ENCODE measurements around the gene S100A5.
A peak's percentile ranks its signal among the peaks of the same experiment; 100 is the strongest.

S100A5 gene

DNA sequence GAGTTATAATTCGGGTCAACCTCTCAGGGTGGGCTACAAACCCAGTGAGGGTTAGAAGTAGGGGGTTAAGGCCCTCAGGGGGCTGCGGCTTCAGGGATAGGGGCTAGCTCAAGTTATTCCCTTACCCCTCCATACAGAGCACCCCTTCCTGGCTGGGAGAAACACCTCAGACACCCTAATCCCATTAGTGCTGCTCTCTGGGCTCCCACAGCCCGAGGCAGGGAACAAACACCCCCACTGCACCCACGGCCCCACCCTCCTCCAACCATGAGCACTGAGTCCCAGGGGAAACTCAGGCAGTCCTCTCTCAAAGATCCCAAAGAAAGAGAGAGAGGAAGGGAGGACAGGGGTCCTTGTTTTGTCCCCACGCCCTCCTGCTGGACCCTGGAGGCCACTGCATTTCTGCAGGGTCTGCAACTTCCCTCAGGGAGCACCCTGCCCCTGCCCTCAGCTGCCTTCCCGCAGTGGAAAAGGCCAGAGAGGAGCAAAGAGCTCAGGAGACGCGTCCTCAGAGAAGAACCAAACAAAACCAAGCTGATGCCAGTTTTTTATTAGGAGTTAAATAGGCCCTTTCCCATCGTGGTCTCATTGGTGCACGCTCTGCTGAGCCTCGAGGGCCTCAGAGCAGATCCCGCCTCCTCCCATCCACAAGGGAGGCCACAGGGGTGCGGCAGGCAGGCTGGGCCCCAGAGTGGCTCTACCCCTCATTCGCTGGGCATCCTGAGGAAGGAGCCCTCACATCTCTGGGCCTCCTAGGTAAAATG is 6.2 kb upstream of the S100A5 start:
- DNase-seq, result no peak

DNA sequence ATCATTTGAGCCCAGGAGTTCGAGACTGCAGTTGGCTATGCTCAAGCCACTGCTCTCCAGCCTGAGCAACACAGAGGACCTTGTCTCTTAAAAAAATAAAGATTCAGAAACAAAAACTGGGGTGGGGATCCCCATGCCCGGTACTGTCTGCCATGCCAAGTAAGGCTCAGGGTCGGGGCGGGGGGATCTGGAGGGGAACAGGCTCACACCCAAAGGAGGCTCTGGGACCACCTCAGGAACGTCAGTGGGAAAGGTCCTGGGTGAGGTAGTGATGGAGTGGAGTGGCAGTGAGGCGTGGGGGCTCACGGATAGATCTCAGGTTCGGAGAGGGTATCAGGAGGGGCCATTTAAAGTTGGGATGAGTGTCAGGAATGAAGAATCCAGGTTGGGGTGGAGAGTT is 5.6 kb upstream of the S100A5 start:
- no peak for DNase-seq

DNA sequence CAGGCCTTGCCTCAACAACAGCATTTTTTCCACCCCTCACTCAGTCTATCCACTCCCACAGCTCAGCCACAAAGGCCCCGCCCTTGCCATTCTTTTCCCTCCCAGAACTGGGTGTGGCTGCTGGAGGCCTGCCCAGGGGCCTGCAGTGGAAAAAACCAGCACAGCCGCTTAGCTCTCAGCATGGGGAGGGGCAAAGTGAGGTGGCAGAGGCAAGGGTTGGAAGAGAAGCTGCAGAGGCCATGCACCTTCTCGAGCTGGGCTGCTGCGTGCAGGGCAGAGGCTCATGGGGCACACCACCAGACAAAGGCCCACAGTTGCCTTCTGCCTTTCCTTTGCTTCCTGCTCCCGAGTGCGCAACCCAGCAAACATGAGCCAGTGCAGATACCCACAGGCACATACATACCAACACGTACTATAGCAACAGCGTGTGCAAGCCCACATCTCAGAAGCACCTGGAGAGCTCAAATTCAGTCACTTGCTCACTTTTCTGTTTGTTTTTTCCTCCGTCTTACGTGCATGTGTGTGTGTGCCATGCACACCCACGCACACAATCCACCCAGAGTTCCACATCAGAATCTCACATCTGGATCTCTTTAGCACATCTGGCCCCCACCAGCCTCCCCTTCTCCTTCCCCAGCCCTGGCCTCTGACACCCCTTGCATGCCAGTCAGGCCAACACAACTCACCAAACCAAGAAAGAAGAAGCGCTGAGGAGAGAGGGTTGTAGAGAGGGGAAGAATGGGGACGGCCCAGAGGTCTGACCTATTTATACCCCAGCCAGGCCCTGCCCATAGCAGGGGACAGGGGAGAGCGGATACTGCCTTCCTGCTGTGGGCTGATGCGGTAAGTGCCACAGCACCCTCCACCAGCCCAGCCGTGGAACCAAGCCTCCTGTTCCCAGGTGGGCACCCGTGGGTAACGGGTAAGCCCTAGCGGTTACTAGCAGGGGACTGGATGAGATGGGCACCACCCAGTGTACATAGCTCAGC is 4.6 kb upstream of the S100A5 start, which contains the start of gene S100A4:
TSS of gene S100A4 (minus strand) at position 740 of the 989 bp plus-strand sequence. CDS start 1,012 bp downstream, outside the sequence.
- peak; percentile 80 for DNase-seq

GRCh38 chr1:153544453-153545066 is 3.8 kb upstream of the S100A5 start:
- no peak for DNase-seq

DNA sequence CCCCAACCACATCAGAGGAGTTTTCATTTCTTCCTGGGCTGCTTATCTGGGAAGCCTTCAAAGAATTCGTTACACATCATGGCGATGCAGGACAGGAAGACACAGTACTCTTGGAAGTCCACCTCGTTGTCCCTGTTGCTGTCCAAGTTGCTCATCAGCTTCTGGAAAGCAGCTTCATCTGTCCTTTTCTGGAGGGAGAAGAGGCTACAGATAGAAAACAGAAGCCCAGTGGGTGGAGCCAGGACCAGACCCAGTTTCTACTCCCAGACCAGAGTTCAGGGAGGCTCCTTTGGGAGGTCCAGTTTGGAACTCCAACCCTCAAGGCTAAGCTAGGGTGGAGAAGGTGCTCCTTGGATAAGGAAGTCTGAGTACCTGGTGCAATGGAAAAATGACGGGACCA is 3.0 kb upstream of the S100A5 start:
- DNase-seq, result no peak

- no peak for DNase-seq
Observed at GRCh38 chr1:153542956-153543711, 2.4 kb upstream of the S100A5 start.

- DNase-seq, result no peak
Observed at GRCh38 chr1:153541641-153542590, 1.2 kb upstream of the S100A5 start.

GRCh38 chr1:153539395-153540093 is 1.2 kb downstream of the S100A5 start:
- no peak for DNase-seq

GRCh38 chr1:153538315-153538821 is 2.4 kb downstream of the S100A5 start:
- no peak for DNase-seq

DNA sequence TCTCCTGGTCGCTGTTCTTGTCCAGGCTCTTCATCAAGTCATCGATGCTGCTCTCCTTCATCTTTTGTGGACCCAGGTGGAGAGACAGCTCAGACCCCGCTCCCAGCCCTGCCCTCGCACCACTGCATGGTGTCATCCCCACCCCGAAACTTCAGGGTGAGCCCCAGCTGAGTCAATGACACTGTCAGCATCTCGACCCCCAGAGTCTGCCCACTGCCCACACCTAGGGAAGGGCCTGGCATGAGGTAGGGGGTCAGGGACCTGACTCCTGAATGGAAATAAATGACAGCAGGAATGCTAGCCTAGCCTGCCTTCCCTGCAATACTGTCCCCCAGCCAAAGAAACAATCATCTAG is 3.4 kb downstream of the S100A5 start:
- DNase-seq, result no peak

DNA sequence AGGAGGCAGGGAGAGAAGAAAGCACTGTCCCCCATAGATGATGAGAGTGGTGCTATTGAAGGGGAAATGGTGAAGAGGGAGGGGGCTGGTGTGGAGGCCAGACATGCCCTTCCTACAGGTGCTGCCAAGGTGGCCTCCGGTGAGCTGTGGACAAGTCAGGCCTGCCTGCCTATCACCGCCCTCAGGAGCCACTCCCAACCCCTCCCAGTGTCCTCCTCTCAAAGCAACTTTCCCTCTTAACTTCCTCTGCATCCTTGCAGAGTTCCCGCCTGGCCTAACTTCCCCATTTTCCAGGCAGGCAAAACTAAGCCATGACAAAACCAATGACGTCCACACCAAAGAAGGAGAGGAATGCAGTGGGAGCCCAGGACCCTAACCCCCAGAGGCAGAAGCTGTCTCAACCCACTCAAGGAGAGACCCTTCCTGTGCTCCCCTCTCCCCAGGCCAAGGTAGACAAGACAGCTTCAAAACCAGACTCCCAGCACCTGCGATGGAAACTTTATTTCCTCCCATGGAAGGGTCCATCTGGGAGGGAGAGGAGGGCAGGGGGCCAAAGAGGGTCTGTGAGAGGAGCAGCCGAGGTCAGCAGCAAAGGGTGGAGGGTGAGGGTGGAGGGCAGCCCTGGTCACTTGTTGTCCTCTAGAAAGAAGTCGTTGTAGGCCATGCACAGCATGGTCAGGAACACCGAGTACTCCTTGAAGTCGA is 3.9 kb downstream of the S100A5 start:
- DNase-seq, result no peak

GRCh38 chr1:153536012-153536670 is 4.6 kb downstream of the S100A5 start:
- peak; percentile 86 for DNase-seq

- peak; percentile 47 for DNase-seq
Observed at GRCh38 chr1:153535242-153536011, 5.3 kb downstream of the S100A5 start, which contains the start of gene S100A6. Gene S100A6 (minus strand): TSS chr1:153535991. CDS start chr1:153535339, 652 bp downstream.

GRCh38 chr1:153534925-153535241 is 5.9 kb downstream of the S100A5 start:
- no peak for DNase-seq

GRCh38 chr1:153534226-153534924 is 6.4 kb downstream of the S100A5 start:
- DNase-seq, result no peak

DNA sequence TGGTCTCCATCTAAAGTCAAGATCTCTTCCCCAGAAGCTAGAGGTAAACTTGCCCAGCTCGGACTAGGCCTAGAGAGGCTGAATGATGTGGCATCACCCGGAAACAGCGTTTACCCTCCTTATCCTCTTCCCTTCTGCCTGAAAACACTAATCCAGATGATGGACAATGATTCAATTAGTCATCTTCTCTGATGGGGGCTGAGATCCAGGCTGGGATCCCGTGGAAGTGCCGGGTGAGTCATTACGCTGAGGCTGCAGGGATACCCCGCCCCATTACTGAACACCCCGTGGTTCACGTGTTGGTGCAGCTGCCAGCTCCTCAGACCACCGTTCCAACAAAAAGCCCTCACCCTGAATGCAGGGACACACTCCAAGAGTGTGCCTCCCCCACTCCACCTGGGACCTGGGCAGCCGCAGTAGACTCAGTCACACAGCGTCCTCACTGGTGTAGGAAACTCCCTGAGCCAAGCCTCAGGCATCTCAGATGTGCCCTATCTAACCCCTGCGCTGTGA is 7.0 kb downstream of the S100A5 start:
- peak; percentile 29 for DNase-seq

GRCh38 chr1:153532769-153533599 is 7.8 kb downstream of the S100A5 start:
- DNase-seq, result peak; percentile 71
